PC-9 (cell line): Measurements from ENCODE around the gene ENKUR.

ENCODE experiments used
- EZH2 ChIP-seq: fragments of 200-600 bp; sonication (generic); IDR thresholded peaks from 2 replicates; pipeline ENCODE4 v1.8.0; 2017; ENCODE audit warnings: antibody characterized with exemption, low read depth
- TF ChIP-seq, protein P1 (sequence below): fragments of 200-600 bp; sonication (generic); conservative IDR thresholded peaks from 2 replicates; pipeline ENCODE4 v1.6.1; 2017; ENCODE audit warnings: mixed run types, antibody characterized with exemption, mild to moderate bottlenecking, moderate library complexity

DNA sequence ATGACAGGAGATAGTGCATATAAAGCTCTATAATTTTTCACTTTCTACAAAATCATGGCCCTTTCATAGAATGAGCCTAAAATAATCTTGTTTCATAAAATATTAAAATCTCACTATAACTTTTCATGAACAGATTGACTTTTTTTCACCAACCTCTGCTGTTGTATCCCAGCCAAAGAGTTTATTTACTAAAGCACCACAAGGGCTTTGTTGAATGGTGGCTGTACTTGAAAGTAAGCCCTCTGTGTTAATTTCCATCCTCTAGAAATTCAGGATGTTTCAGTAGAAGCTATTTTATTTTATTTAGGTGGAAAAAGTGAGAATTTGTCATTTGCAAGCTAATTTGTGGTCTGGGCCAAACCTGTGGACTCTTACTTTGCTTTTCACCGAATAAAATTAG, 30.7 kb upstream of the ENKUR start:
- TF ChIP-seq EZH2 = no peak
- TF ChIP-seq, protein P1, sequence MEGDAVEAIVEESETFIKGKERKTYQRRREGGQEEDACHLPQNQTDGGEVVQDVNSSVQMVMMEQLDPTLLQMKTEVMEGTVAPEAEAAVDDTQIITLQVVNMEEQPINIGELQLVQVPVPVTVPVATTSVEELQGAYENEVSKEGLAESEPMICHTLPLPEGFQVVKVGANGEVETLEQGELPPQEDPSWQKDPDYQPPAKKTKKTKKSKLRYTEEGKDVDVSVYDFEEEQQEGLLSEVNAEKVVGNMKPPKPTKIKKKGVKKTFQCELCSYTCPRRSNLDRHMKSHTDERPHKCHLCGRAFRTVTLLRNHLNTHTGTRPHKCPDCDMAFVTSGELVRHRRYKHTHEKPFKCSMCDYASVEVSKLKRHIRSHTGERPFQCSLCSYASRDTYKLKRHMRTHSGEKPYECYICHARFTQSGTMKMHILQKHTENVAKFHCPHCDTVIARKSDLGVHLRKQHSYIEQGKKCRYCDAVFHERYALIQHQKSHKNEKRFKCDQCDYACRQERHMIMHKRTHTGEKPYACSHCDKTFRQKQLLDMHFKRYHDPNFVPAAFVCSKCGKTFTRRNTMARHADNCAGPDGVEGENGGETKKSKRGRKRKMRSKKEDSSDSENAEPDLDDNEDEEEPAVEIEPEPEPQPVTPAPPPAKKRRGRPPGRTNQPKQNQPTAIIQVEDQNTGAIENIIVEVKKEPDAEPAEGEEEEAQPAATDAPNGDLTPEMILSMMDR = no peak
